AG09309 (cell line): ENCODE measurements around the gene COL20A1.
A peak's percentile ranks its signal among the peaks of the same experiment; 100 is the strongest.
"Not testable (repeated sequence)": the region's sequence is repeated elsewhere in the genome, so short reads cannot be mapped to it uniquely, and the experiment has no call there.

ENCODE experiments used
- DNase-seq: peaks from one replicate; pipeline ENCODE4 v3.0.0-alpha.2; 2010; ENCODE audit warnings: low read depth
- H3K4me3 ChIP-seq: 2 replicates; pipeline ENCODE4 v1.5.1; 2011; ENCODE audit warnings: mild to moderate bottlenecking, low read depth, low read length, moderate library complexity; ENCODE audit not compliant: control insufficient read depth
- TF ChIP-seq, protein P1 (sequence below): IDR thresholded peaks from 2 replicates; pipeline ENCODE4 v1.5.1; 2011; ENCODE audit warnings: mild to moderate bottlenecking, low read depth, low read length, inconsistent platforms; ENCODE audit not compliant: insufficient read depth, control insufficient read depth; ENCODE audit errors: missing control alignments

COL20A1 gene

GRCh38 chr20:63377256-63377941, 84.4 kb downstream of the COL20A1 start:
- TF ChIP-seq, protein P1, sequence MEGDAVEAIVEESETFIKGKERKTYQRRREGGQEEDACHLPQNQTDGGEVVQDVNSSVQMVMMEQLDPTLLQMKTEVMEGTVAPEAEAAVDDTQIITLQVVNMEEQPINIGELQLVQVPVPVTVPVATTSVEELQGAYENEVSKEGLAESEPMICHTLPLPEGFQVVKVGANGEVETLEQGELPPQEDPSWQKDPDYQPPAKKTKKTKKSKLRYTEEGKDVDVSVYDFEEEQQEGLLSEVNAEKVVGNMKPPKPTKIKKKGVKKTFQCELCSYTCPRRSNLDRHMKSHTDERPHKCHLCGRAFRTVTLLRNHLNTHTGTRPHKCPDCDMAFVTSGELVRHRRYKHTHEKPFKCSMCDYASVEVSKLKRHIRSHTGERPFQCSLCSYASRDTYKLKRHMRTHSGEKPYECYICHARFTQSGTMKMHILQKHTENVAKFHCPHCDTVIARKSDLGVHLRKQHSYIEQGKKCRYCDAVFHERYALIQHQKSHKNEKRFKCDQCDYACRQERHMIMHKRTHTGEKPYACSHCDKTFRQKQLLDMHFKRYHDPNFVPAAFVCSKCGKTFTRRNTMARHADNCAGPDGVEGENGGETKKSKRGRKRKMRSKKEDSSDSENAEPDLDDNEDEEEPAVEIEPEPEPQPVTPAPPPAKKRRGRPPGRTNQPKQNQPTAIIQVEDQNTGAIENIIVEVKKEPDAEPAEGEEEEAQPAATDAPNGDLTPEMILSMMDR, result no peak
- DNase-seq, result no peak
- H3K4me3 ChIP-seq, result no peak overlapping the region

DNA sequence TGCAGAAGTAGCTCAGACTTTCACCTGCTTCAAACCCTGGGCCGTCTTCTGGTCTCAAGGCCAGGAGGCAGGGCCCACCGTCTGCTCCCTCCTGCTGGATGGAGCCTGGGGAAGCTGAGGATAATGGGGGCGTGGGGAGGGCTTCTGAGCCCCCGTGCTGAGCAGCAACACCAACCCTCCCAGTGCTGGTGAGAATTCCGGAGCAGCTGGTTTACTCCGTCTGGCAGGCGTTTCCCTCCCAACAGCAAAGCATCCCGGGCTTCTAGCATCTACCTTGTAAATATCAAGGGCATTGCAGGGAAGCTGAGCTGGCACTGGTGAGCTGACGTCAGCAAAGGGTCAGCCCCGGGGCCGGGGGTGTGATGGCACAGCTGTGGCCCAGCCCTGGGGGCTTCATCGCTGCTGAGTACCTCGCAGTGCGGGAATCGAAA, 85.0 kb downstream of the COL20A1 start:
- H3K4me3 ChIP-seq, result no peak overlapping the region
- DNase-seq, result no peak
- TF ChIP-seq, protein P1, result no peak

DNA sequence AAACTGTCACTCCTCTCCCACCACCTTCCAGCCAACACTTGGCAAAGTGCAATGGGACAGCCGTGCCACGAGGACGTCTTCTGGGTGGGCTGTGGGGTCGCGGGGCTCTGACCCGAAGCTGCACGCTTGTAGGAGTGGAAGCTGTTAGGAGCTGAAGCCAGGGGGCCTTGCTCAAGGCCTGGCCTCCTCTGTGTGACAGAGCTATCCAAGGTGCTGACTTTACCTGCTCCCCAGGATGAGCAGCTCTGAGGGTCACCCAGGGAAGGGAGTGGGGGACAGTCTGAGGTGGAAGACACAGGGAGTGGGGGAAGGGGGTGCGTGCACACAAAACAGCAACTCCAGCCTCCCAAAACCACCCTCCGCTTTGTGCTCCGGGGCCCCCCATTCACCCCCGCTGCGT, 85.6 kb downstream of the COL20A1 start:
- DNase-seq, result no peak
- H3K4me3 ChIP-seq, result no peak overlapping the region
- TF ChIP-seq, protein P1, result no peak

DNA sequence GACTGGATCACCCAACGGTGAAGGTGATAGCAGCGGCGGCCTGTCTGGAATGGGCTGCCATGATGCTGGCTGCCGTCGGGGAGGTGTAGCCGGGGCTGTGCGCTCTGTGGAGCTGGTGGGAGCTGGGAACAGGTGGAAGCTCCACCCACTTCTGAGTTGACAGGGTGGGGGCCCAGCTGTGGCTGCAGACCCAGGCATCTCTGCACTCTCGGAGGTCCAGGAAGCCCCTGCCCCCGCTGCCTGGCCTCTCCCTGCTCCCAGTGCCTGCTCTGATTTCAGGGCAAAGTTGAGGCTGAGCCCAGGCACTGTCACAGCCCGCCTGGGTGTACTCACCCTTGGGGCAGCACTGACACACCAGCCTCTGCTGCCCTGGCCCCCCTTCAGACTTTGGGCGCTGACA, 86.3 kb downstream of the COL20A1 start:
- TF ChIP-seq, protein P1, result no peak
- H3K4me3 ChIP-seq, result no peak overlapping the region
- DNase-seq, result no peak

GRCh38 chr20:63379872-63380271, 86.9 kb downstream of the COL20A1 start:
- not testable (repeated sequence) for DNase-seq, H3K4me3 ChIP-seq

DNA sequence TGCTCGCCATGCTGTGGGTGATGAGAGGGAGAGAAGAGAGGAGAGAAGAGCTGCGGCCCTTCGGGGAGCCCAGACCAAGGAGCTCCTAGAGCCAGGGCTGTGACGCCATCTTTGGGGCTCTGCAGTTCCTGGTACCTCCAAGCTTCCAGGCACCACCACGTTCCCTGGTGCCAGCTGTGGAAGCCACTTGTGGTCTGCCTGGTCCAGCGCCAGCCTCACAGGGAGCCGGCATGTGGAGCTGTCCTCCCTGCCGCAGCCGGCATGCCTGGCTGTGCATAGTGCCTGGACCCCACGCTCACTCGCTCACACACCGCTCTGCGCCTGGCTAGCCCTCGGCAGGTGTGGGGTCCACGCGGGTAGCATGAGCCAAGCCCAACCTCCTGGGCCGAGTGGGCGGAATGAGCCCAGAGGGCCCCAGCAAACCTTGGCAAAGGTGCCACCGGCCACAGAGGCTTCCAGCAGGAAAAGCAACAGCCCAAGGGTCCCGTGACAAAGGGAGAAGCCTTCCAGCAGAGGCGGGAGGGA, 87.4 kb downstream of the COL20A1 start:
- no peak overlapping the region for H3K4me3 ChIP-seq
- no peak for DNase-seq
- TF ChIP-seq, protein P1, result no peak

- TF ChIP-seq, protein P1, result peak; percentile 92
- H3K4me3 ChIP-seq, result no peak overlapping the region
- no peak for DNase-seq
Measured at GRCh38 chr20:63381781-63382431, 88.9 kb downstream of the COL20A1 start.
